Measurements from ENCODE around the gene RALGAPB. TPM values are rescaled to one million over a fixed set of nuclear protein-coding genes. Genes with fewer than 3 reads are reported as not detected.

RALGAPB gene
- total and polyA plus RNA-seq, 2 of the 13 experiments (the other 11 are each of a cell fraction or from before 2014, with no cell fraction given): 17.6 to 30.6 TPM

- TF ChIP-seq THAP9 (CRISPR knock-in tag; IDR thresholded peaks at IDR 0.05; ENCODE audit: borderline replicate concordance) (peak; percentile 75; the same call in 1 of the 2 replicates), ZNF691 (CRISPR knock-in tag; IDR thresholded peaks at IDR 0.05; ENCODE audit: borderline replicate concordance, low read depth) (peak; percentile 84; the same call in 1 of the 2 replicates), MZF1 (CRISPR knock-in tag; IDR thresholded peaks at IDR 0.05; ENCODE audit: borderline replicate concordance) (peak; percentile 21; the same call in 1 of the 2 replicates), ZNF570 (CRISPR knock-in tag; IDR thresholded peaks at IDR 0.05; ENCODE audit: borderline replicate concordance) (no peak), DZIP1 (CRISPR knock-in tag; IDR thresholded peaks at IDR 0.05) (no peak; the same call in 1 of the 2 replicates), RORA (CRISPR knock-in tag; IDR thresholded peaks at IDR 0.05) (no peak), MATR3 (CRISPR knock-in tag; IDR thresholded peaks at IDR 0.05) (no peak), ZNF563 (CRISPR knock-in tag; IDR thresholded peaks at IDR 0.05) (peak; percentile 92), SATB2 (CRISPR knock-in tag; IDR thresholded peaks at IDR 0.05) (peak; percentile 90; the same call in 1 of the 2 replicates), EED (CRISPR knock-in tag; IDR thresholded peaks at IDR 0.05) (peak; percentile 88), ZNF878 (CRISPR knock-in tag; IDR thresholded peaks at IDR 0.05) (no peak), ZFY (CRISPR knock-in tag; IDR thresholded peaks at IDR 0.05) (peak; percentile 99)
- TF ChIP-seq, protein P1, sequence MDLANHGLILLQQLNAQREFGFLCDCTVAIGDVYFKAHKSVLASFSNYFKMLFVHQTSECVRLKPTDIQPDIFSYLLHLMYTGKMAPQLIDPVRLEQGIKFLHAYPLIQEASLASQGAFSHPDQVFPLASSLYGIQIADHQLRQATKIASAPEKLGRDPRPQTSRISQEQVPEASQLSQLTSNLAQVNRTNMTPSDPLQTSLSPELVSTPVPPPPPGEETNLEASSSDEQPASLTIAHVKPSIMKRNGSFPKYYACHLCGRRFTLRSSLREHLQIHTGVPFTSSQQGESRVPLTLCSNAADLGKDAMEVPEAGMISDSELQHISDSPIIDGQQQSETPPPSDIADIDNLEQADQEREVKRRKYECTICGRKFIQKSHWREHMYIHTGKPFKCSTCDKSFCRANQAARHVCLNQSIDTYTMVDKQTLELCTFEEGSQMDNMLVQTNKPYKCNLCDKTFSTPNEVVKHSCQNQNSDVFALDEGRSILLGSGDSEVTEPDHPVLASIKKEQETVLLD (CRISPR knock-in tag; IDR thresholded peaks at IDR 0.05; ENCODE audit: low read depth): no peak; the same call in 1 of the 2 replicates
- TF ChIP-seq, protein P2, sequence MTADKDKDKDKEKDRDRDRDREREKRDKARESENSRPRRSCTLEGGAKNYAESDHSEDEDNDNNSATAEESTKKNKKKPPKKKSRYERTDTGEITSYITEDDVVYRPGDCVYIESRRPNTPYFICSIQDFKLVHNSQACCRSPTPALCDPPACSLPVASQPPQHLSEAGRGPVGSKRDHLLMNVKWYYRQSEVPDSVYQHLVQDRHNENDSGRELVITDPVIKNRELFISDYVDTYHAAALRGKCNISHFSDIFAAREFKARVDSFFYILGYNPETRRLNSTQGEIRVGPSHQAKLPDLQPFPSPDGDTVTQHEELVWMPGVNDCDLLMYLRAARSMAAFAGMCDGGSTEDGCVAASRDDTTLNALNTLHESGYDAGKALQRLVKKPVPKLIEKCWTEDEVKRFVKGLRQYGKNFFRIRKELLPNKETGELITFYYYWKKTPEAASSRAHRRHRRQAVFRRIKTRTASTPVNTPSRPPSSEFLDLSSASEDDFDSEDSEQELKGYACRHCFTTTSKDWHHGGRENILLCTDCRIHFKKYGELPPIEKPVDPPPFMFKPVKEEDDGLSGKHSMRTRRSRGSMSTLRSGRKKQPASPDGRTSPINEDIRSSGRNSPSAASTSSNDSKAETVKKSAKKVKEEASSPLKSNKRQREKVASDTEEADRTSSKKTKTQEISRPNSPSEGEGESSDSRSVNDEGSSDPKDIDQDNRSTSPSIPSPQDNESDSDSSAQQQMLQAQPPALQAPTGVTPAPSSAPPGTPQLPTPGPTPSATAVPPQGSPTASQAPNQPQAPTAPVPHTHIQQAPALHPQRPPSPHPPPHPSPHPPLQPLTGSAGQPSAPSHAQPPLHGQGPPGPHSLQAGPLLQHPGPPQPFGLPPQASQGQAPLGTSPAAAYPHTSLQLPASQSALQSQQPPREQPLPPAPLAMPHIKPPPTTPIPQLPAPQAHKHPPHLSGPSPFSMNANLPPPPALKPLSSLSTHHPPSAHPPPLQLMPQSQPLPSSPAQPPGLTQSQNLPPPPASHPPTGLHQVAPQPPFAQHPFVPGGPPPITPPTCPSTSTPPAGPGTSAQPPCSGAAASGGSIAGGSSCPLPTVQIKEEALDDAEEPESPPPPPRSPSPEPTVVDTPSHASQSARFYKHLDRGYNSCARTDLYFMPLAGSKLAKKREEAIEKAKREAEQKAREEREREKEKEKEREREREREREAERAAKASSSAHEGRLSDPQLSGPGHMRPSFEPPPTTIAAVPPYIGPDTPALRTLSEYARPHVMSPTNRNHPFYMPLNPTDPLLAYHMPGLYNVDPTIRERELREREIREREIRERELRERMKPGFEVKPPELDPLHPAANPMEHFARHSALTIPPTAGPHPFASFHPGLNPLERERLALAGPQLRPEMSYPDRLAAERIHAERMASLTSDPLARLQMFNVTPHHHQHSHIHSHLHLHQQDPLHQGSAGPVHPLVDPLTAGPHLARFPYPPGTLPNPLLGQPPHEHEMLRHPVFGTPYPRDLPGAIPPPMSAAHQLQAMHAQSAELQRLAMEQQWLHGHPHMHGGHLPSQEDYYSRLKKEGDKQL (CRISPR knock-in tag; IDR thresholded peaks at IDR 0.05; ENCODE audit: low read depth): 0 out of 2 replicates have a peak, but pooled peaks have one; percentile 69
Measured at GRCh38 chr20:38472513-38473366, at the start of gene RALGAPB (continued).
